Activated CD8-positive, alpha-beta T cell treated with anti-CD3 and anti-CD28 coated beads, Interleukin-2, amount 10 ng/mL, durations not matched to agents 7 days and 5 days (primary cell): ENCODE data around the gene ASB1. TPM values are rescaled to one million over a fixed set of nuclear protein-coding genes. Genes with fewer than 3 reads are reported as not detected.

Experiments used
- ATAC-seq: fragments of 150-1000 bp; cut with Tn5 transposase; one replicate; pipeline ENCODE4 v1.10.0; 2021; ENCODE audit warnings: moderate library complexity
- CTCF ChIA-PET: fragments of 350-600 bp; sonication (Branson Sonifier 250); formaldehyde crosslinking; loops from one replicate; lab custom pipeline; 2021; ENCODE audit warnings: antibody characterized with exemption; lab: Charles Lee
- POLR2A ChIA-PET: fragments of 350-600 bp; sonication (Branson Sonifier 250); formaldehyde crosslinking; loops from one replicate; lab custom pipeline; 2021; ENCODE audit warnings: antibody characterized with exemption; lab: Charles Lee
- DNase-seq: peaks from one replicate; pipeline ENCODE4 v3.0.0-alpha.2; 2020
- H3K27ac Mint-ChIP-seq: one replicate; pipeline ENCODE4 v1.8.0; 2021; ENCODE audit warnings: mild to moderate bottlenecking, mixed read lengths
- H3K27me3 Mint-ChIP-seq: one replicate; pipeline ENCODE4 v1.8.0; 2021; ENCODE audit warnings: low read depth, mixed read lengths
- H3K36me3 Mint-ChIP-seq: one replicate; pipeline ENCODE4 v1.8.0; 2021; ENCODE audit warnings: low read depth, mixed read lengths
- H3K4me1 Mint-ChIP-seq: one replicate; pipeline ENCODE4 v1.8.0; 2021; ENCODE audit warnings: low read depth, mixed read lengths
- H3K4me3 Mint-ChIP-seq: one replicate; pipeline ENCODE4 v1.8.0; 2021; ENCODE audit warnings: mild to moderate bottlenecking, mixed read lengths
- H3K9me3 Mint-ChIP-seq: one replicate; pipeline ENCODE4 v1.8.0; 2022; ENCODE audit warnings: mixed read lengths; ENCODE audit not compliant: insufficient read depth
- total RNA-seq, 2 experiments: library from RNA; stranded (reverse); gene quantifications; one replicate each; pipeline ENCODE4 v1.2.3, GENCODE V29; 2021

Gene ASB1
- total RNA-seq, 2 experiments from 2014 or later, result 27.9 to 31.0 TPM

GRCh38 chr2:238493880-238494572, 67.3 kb downstream of the ASB1 start:
- ATAC-seq (peak; percentile 89), DNase-seq (peak; percentile 62)
- Mint-ChIP-seq H3K4me1 (peaks cover 44% of the 10 kb centered on the region), H3K4me3 (peak overlapping the region; percentile 38), H3K36me3 (no peaks in the 10 kb centered on the region), H3K27ac (peak overlapping the region; percentile 89), H3K27me3 (no peaks in the 10 kb centered on the region), H3K9me3 (no peaks in the 10 kb centered on the region)
- CTCF ChIA-PET, result interaction anchor here (1.0 to 1.9 kb wide), 4 partner anchors 10 to 137 kb away, joined by 3 to 10 read pairs (median 5); no protein-coding TSS in a partner anchor
- POLR2A ChIA-PET, result no interaction called here

- Mint-ChIP-seq H3K4me3 (peak overlapping the region; percentile 38), H3K9me3 (no peaks in the 10 kb centered on the region), H3K36me3 (no peaks in the 10 kb centered on the region), H3K27me3 (no peaks in the 10 kb centered on the region), H3K4me1 (peaks cover 44% of the 10 kb centered on the region), H3K27ac (peak overlapping the region; percentile 89)
- CTCF ChIA-PET, result interaction anchor here (1.8 kb wide), 1 partner anchor 19 kb away, joined by 10 read pairs; no protein-coding TSS in a partner anchor
- POLR2A ChIA-PET, result no interaction called here
- no peak for DNase-seq
- ATAC-seq, result no peak
These were observed 67.8 kb downstream of the ASB1 start for GRCh38 chr2:238494573-238494961.

GRCh38 chr2:238495422-238495821, 68.7 kb downstream of the ASB1 start:
- Mint-ChIP-seq H3K4me1 (peaks cover 44% of the 10 kb centered on the region), H3K9me3 (no peaks in the 10 kb centered on the region), H3K4me3 (no peak overlapping the region), H3K27me3 (no peaks in the 10 kb centered on the region), H3K36me3 (no peaks in the 10 kb centered on the region), H3K27ac (peak overlapping the region; percentile 89)
- no peak for ATAC-seq
- POLR2A ChIA-PET, result no interaction called here
- no peak for DNase-seq
- CTCF ChIA-PET, result interaction anchor here (1.9 kb wide), 1 partner anchor 18 kb away, joined by 7 read pairs; no protein-coding TSS in a partner anchor

- Mint-ChIP-seq H3K36me3 (no peaks in the 10 kb centered on the region), H3K9me3 (no peaks in the 10 kb centered on the region), H3K27ac (peak overlapping the region; percentile 47), H3K27me3 (no peaks in the 10 kb centered on the region), H3K4me3 (no peak overlapping the region), H3K4me1 (peaks cover 42% of the 10 kb centered on the region)
- ChIA-PET POLR2A (no interaction called here), CTCF (interaction anchor here (0.6 to 1.9 kb wide), 2 partner anchors 17 to 1413 kb away, joined by 3 to 7 read pairs; no protein-coding TSS in a partner anchor)
- DNase-seq (no peak), ATAC-seq (no peak)
These were observed 70.3 kb downstream of the ASB1 start for GRCh38 chr2:238496756-238497609.

GRCh38 chr2:238497610-238498005, 70.9 kb downstream of the ASB1 start:
- Mint-ChIP-seq H3K27ac (no peak overlapping the region), H3K4me3 (no peak overlapping the region), H3K36me3 (no peaks in the 10 kb centered on the region), H3K9me3 (no peaks in the 10 kb centered on the region), H3K4me1 (peaks cover 35% of the 10 kb centered on the region), H3K27me3 (no peaks in the 10 kb centered on the region)
- no peak for ATAC-seq
- ChIA-PET CTCF (interaction anchor here (0.6 kb wide), 1 partner anchor 1412 kb away, joined by 3 read pairs; no protein-coding TSS in a partner anchor), POLR2A (no interaction called here)
- DNase-seq, result peak; percentile 13

GRCh38 chr2:238498188-238498587, 71.5 kb downstream of the ASB1 start:
- Mint-ChIP-seq H3K9me3 (no peaks in the 10 kb centered on the region), H3K36me3 (no peaks in the 10 kb centered on the region), H3K4me1 (peaks cover 29% of the 10 kb centered on the region), H3K27me3 (no peaks in the 10 kb centered on the region), H3K4me3 (no peak overlapping the region), H3K27ac (no peak overlapping the region)
- ATAC-seq (no peak), DNase-seq (no peak)
- CTCF ChIA-PET, result interaction anchor here (1.1 kb wide), 1 partner anchor 16 kb away, joined by 5 read pairs; no protein-coding TSS in a partner anchor
- POLR2A ChIA-PET, result no interaction called here

- Mint-ChIP-seq H3K4me3 (no peak overlapping the region), H3K27me3 (no peaks in the 10 kb centered on the region), H3K4me1 (peaks cover 23% of the 10 kb centered on the region), H3K27ac (no peak overlapping the region), H3K36me3 (no peaks in the 10 kb centered on the region), H3K9me3 (no peaks in the 10 kb centered on the region)
- ChIA-PET CTCF (interaction anchor here (1.1 kb wide), 1 partner anchor 16 kb away, joined by 5 read pairs; no protein-coding TSS in a partner anchor), POLR2A (no interaction called here)
- DNase-seq, result no peak
- ATAC-seq, result no peak
These were observed 72.1 kb downstream of the ASB1 start for GRCh38 chr2:238498691-238499295.

- no peak overlapping the region for H3K4me3 Mint-ChIP-seq
- no peaks in the 10 kb centered on the region for H3K27me3 Mint-ChIP-seq
- no peak for ATAC-seq
- no peak for DNase-seq
- POLR2A ChIA-PET, result no interaction called here
- no peaks in the 10 kb centered on the region for H3K9me3 Mint-ChIP-seq
- peaks cover 12% of the 10 kb centered on the region for H3K4me1 Mint-ChIP-seq
- CTCF ChIA-PET, result no interaction called here
- no peak overlapping the region for H3K27ac Mint-ChIP-seq
- H3K36me3 Mint-ChIP-seq, result no peaks in the 10 kb centered on the region
These were observed 73.2 kb downstream of the ASB1 start for GRCh38 chr2:238499731-238500580.

GRCh38 chr2:238501311-238501710, 74.6 kb downstream of the ASB1 start:
- Mint-ChIP-seq H3K36me3 (no peaks in the 10 kb centered on the region), H3K27me3 (no peaks in the 10 kb centered on the region), H3K9me3 (no peaks in the 10 kb centered on the region), H3K4me3 (no peak overlapping the region), H3K4me1 (peaks cover 8% of the 10 kb centered on the region), H3K27ac (no peak overlapping the region)
- DNase-seq, result no peak
- CTCF ChIA-PET, result no interaction called here
- no peak for ATAC-seq
- POLR2A ChIA-PET, result no interaction called here
